GM06990 (cell line): ENCODE data around the gene MAGI2.
A peak's percentile ranks its signal among the peaks of the same experiment; 100 is the strongest.

ENCODE experiments used
- DNase-seq: peaks from one replicate; pipeline ENCODE4 v3.0.0-alpha.2; 2011; ENCODE audit not compliant: insufficient read length; ENCODE audit errors: extremely low read depth
- H3K27me3 ChIP-seq: replicated peaks from 2 replicates; pipeline ENCODE4 v1.6.0; 2011; ENCODE audit warnings: low read length; ENCODE audit not compliant: control insufficient read depth, insufficient read depth
- H3K36me3 ChIP-seq: 2 replicates; pipeline ENCODE4 v1.5.1; 2011; ENCODE audit warnings: low read length; ENCODE audit not compliant: control insufficient read depth, insufficient read depth
- H3K4me3 ChIP-seq: replicated peaks from 2 replicates; pipeline ENCODE4 v1.5.1; 2011; ENCODE audit warnings: low read depth, mild to moderate bottlenecking, control low read depth, low read length
- TF ChIP-seq, protein P1 (sequence below): IDR thresholded peaks from 2 replicates; pipeline ENCODE4 v1.5.1; 2011; ENCODE audit warnings: low read length, control low read depth, mild to moderate bottlenecking, inconsistent platforms; ENCODE audit not compliant: insufficient read depth, poor library complexity, severe bottlenecking

The MAGI2 gene

DNA sequence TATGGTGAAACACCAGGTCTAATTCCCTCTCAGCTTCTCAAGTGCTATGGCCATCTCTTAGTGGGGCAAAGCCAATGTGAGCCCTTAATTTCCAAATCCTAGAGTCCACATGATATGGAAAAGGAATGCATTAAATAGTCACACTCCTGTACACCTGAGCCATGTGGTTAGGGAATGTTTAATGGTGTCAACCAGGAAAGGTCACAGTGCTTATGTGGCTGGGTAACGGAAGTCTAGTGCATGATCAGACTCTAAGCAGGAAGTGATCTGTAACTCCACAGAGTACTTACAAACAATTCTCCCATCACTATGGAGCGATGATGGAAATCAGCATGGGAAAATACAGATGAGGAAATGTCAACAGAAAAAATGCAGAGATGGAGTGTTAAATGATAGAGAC, 148.8 kb downstream of the MAGI2 start:
- DNase-seq = no peak
- TF ChIP-seq, protein P1, sequence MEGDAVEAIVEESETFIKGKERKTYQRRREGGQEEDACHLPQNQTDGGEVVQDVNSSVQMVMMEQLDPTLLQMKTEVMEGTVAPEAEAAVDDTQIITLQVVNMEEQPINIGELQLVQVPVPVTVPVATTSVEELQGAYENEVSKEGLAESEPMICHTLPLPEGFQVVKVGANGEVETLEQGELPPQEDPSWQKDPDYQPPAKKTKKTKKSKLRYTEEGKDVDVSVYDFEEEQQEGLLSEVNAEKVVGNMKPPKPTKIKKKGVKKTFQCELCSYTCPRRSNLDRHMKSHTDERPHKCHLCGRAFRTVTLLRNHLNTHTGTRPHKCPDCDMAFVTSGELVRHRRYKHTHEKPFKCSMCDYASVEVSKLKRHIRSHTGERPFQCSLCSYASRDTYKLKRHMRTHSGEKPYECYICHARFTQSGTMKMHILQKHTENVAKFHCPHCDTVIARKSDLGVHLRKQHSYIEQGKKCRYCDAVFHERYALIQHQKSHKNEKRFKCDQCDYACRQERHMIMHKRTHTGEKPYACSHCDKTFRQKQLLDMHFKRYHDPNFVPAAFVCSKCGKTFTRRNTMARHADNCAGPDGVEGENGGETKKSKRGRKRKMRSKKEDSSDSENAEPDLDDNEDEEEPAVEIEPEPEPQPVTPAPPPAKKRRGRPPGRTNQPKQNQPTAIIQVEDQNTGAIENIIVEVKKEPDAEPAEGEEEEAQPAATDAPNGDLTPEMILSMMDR = no peak
- H3K36me3 ChIP-seq = no peaks in the 10 kb centered on the region

DNA sequence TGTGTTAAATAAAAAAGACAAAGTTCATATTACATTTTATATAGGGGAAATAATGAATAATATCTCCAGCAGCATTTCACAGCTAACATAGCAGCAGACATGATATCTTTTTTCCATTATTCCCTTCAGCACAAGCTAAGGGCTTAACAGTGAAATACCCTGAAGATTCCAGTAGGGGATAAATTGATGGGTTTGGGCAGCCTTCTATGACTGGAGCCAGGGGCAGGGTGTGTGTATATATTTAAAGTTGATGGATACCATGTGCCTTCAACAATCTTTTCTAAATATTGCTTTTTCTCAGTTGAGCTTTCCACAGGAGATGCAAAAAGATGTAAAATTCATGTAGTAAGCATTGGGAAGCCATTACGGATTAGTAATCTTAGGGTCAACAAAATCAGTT, 151.2 kb downstream of the MAGI2 start:
- Histone ChIP-seq H3K4me3 (no peak overlapping the region), H3K27me3 (no peaks in the 10 kb centered on the region), H3K36me3 (no peaks in the 10 kb centered on the region)
- TF ChIP-seq, protein P1 = no peak
- no peak for DNase-seq

More for the DNA sequence above, 148.8 kb downstream of the MAGI2 start:
- no peaks in the 10 kb centered on the region for H3K27me3 ChIP-seq
- H3K4me3 ChIP-seq = no peak overlapping the region

DNA sequence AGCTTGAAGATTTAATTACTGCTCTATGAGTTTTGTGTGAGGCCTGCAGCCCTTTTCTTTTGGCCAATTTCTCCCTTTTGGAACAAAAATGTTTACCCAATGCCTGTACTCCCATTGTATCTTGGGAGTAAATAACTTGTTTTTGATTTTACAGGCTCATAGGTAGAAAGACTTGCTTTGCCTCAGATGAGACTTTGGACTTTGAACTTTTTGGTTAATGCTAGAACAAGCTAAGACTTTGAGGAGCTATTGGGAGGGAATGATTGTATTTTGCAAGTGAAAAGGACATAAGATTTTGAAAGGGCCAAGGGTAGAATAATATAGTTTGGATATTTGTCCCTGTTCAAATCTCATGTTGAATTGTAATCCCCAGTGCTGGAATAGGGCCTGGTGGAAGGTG, 152.0 kb downstream of the MAGI2 start:
- Histone ChIP-seq H3K27me3 (no peaks in the 10 kb centered on the region), H3K4me3 (no peak overlapping the region), H3K36me3 (no peaks in the 10 kb centered on the region)
- no peak for DNase-seq
- TF ChIP-seq, protein P1 = no peak

DNA sequence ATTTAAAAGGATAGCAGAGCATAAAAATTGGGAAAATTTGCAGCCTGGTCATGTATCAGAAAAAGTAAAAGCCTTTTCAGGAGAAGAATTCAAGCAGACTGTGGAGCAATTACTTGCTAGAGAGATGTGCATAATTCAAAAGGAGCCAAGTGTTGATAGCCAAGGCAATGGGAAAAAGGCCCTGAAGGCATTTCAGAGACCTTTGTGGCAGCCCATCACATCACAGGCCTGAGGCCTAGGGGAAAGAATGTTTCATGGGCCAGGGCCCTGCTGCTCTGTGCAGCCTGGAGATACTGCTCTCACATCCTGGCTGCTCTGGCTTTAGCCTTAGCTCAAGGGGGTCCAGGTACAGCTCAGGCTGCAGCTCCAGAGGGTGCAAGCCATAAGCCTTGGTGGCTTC, 152.9 kb downstream of the MAGI2 start:
- no peak overlapping the region for H3K4me3 ChIP-seq
- no peaks in the 10 kb centered on the region for H3K36me3 ChIP-seq
- H3K27me3 ChIP-seq = no peaks in the 10 kb centered on the region
- no peak for DNase-seq
- TF ChIP-seq, protein P1 = no peak

DNA sequence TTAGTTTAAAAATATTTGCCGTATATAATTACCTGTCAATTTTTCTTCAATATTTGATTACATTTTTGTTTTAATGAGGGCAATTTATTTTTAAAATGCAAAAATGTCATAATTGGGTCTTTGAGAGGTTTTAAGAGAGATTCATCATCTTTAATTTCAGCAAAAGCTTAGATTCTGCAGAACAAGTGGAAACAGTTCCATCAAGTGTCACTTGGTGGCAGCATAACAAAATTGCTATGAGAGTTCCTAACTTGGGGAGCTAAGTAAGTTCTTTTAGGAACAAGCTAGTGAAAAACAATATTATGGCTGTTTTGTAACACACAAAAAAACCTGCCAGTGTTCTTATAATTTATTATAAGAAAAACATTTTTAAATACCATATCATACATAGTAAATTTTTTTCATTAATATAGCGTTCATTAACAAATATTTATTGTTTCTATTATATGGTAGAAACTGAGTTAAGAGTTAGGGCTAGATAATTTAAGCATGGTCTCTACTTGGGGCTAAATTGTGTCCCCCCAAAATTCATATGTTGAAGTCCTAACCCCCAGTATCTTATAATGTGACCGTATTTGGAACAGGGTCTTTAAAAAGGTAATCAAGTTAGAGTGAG, 155.2 kb downstream of the MAGI2 start:
- no peak overlapping the region for H3K4me3 ChIP-seq
- no peaks in the 10 kb centered on the region for H3K36me3 ChIP-seq
- DNase-seq = no peak
- no peaks in the 10 kb centered on the region for H3K27me3 ChIP-seq
- TF ChIP-seq, protein P1 = peak; percentile 74
